ENCODE measurements around the gene ATP1A2.

The ATP1A2 gene

DNA sequence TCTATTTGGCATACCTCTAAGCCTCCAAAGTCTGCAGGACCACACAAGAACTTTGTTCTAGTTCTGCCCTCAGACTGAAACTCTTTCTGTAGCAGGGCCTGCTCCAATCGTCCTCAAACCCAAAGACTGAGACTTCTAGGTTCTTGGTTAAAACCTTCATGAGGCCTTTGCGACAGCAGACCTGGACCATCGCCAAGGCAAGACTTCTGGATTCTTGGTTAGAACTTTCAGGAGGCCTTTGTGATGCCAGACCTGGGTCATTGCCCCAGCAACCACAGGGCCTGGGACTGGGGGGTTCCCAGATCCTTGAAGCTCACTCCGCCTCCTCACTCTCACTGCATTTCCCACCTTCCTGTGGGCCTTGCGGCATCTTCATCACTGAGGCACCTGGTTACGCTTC lies 35.7 kb downstream of the ATP1A2 start, which contains the start of gene ATP1A4:
TSS of gene ATP1A4 (plus strand) at position 301 of the 400 bp plus-strand sequence. CDS start 438 bp downstream, outside the sequence.
- DNase-seq, result no peak

DNA sequence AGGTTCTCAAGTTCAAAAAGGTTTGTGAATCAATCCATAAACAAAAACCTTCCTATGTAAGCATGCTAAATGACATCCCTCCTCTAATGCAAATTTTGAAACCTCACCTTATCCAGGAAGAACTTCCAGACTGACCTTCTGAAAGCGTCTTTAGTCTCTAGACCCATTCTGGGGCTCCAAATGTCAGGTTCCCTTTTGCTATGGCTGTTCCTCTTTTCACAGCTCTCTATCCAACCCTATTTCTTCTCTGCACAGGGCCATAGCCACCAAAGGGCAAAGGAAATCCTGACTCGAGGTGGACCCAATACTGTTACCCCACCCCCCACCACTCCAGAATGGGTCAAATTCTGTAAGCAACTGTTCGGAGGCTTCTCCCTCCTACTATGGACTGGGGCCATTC lies 39.2 kb downstream of the ATP1A2 start:
- no peak for DNase-seq

DNA sequence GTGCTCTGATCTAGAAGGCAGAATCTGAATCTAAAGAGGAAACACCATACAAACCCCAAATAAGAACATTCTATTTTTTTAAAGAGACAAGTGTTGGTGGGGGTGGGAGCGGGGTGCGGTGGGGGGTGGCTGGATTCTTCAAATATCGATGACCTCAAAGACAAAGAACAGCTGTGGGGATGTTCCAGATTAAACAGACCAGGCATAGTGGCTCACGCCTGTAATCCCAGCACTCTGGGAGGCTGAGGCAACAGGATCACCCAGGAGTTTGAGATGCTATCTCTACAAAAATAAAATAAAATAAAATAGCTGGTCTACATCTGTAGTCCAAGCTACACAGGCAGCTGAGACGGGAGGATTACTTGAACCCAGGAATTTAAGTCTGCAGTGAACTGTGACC lies 40.8 kb downstream of the ATP1A2 start:
- DNase-seq, result no peak

DNA sequence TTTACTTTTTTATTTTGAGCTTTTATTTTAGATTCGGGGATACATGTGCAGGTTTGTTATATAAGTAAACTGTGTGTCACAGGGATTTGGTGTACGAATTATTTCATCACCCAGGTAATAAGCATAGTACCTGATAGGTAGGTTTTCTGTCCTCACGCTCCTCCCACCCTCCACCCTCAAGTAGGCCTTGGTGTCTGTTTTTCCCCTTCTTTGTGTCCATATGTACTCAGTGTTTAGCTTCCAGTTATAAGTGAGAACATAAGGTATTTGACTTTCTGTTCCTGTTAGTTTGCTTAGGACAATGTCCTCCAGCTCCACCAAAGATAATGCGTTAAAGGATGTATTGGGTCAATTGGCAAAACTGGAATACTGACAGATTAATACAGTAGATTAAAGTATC lies 41.6 kb downstream of the ATP1A2 start:
- no peak for DNase-seq

DNA sequence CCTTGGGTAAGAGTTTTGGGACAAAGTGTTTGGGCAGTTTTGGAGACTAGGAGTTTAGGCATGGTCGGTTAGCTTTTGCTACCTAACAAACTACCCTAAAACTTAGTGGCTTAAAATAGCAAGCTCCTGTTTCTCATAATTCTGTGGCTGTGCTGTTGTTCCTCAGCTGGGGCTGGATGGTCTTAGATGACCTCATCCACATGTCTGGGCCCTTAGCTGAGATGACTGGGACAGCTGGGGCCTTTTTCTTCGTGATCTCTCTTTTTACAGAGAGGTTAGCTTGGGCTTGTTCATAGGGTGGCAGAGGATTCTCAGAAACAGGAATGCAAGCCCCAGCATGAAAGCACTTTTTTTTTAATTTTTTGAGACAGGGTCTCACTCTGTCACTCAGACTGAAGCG lies 42.5 kb downstream of the ATP1A2 start:
- DNase-seq, result no peak

DNA sequence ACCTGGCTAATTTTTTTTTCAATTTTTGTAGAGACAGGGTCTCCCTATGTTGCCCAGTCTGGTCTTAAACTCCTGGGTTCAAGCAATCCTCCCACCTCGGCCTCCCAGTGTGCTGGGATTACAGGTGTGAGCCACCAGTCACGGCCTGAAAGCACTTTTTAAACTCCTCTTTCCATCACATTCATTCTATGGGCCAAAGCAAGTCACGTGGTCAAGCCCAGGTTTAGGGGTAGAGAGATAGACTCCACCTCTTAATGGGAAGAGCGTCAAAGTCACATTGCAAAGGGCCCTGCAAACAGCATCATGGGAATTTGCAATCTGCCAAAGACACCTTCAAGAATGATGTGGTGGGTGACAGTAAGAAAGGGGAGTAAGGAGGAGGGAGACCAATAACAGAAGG lies 43.0 kb downstream of the ATP1A2 start:
- DNase-seq, result no peak

DNA sequence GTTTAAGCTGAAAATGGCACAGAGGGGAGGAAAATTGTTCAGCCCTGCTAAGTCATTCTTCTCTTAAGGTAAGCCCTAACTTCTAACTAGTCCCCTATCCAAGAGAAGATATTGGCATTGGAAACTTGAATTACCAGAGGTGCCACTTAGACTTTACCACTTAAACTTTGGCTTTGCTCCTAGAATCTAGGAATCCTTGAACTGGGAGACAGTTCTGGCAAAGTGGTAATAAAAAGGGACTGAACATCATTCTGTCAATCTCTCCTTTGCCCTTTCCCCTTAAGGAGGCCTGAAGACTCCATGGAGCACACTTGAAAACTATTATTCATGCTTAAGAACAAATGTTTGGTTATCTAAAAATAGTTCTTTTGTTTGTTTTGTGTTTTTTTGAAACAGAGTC lies 44.3 kb downstream of the ATP1A2 start:
- DNase-seq, result no peak

DNA sequence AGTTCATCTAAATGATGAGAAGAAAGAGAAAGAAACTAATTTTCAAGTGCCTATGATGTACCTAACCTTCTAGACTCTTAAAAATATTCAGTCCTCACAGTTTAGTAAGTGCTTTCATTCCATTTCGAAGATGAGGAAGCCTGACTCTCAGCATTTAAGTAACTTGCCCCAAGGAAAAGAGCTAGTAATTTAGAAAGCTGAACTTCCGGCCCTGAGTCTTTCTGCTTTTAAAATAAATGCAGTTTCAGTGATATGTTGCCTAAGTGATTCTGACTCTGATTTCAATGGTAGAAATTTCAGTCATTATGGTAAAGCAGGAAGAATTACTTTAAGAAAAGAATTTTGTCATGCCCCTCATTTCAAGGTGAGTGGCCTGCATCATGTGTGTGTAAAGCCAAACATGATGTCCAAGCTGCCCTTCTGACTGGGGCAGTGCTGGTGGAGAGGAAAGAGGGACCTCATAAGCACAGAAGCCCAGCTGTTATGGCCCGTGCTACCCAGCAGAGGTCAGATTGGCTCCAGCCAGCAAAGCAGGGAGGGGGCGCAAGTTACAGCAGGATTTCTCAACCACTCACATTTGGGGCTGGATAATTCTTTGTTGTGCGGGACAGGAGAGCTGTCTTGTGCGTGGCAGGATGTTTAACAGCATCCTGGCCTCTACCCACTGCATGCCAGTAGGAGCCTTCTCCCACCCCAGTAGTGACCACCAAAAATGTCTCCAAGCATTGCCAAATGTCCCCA lies 46.6 kb downstream of the ATP1A2 start:
- no peak for DNase-seq

DNA sequence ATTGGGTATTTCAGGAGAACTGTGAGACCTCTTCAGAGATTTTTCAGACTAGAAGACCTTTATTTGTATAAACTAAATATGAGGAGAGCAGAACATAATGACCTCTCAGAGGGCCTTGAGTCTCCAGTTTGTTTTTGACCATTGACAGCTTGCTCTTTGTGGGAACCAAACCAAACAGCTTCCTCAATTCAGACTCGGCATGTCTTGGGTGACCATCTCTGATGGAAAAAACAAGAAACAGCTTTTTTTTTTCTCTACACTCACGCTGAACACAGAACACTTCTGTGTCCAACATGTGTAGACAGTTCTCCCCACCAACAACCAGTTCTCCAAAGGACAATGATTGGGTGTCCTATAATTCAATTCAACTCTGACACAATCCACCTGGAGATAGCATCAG lies 47.4 kb downstream of the ATP1A2 start:
- no peak for DNase-seq

DNA sequence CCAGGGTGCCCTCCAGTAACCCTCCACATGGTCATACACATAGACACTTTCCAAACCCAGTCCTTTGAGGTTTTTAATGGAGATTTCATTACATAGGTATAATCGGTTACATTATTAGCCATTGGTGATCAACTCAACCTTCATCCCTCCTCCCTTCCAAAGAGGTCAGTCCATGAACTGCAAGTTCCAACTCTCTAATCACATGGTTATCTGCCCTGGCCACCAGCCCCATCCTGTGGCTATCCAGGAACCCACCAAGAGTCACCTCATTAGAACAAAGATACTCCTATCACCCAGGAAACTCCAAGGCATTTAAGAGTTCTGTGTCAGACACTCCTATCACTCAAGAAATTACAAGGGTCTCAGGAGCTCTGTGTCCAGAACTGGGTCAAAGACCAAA lies 48.1 kb downstream of the ATP1A2 start:
- no peak for DNase-seq

DNA sequence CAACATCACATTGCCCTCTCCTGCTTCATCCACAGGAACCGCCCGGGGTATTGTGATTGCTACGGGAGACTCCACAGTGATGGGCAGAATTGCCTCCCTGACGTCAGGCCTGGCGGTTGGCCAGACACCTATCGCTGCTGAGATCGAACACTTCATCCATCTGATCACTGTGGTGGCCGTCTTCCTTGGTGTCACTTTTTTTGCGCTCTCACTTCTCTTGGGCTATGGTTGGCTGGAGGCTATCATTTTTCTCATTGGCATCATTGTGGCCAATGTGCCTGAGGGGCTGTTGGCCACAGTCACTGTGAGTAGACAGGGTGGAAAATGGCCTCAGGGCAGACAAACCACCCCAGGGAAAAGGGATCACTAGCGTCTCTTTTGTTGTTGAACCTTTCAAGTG lies 48.6 kb downstream of the ATP1A2 start:
- no peak for DNase-seq

DNA sequence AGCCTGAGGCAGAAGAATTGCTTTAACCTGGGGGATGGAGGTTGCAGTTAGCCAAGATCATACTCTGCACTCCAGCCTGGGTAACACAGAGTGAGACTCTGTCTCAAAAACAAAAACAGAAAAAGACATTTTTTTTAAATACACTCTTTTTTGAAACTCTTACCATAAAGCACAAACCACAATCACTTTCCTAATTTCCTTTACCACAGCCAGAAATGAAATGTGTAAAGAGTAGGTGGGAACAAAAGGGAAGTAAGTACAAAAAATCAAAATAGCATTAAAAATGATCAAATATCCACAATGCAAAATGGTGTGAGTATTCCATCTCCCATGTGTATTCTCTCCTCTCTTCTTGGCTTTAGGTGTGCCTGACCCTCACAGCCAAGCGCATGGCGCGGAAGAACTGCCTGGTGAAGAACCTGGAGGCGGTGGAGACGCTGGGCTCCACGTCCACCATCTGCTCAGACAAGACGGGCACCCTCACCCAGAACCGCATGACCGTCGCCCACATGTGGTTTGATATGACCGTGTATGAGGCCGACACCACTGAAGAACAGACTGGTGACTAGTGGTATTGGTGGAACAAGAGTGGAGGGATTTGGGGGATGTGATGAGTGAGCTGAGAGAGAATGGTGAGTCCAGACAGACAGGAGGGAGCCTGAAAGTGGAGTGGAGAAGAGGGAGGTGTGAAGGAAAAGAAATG lies 50.8 kb downstream of the ATP1A2 start:
- no peak for DNase-seq

DNA sequence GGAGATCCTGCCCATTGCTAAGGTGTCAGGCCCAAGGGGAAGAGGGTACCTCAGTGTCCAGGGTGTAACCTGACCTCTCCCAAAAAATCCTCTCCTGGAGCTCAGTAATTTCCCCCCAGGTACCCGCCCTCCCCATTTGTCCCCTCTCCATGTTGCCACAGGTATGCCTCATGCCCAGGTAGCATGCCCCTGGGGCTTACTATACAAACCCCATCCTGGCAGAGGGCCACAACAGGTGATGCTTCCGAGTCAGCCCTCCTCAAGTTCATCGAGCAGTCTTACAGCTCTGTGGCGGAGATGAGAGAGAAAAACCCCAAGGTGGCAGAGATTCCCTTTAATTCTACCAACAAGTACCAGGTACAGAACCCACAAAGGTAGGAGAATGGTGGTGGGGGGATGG lies 51.5 kb downstream of the ATP1A2 start:
- no peak for DNase-seq

DNA sequence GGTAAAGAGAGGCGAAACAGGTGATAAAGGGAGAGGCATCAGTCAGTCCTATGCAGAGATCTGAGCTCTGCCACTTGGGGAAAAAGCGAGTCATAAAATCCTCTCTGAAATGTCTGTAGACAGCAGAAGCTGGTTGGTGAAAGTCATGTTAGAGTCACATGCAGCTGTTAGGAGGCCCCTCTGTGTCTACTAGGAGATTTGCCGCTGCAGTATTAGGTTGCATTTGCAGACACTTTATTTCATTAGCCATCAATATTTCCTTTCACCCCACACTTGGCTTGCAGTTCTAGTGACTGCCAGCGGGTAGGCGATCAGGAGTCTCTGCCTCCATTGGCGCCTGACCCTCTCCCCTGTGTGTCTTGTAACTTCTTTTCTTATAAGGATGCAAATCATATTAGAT lies 52.0 kb downstream of the ATP1A2 start:
- DNase-seq, result no peak

DNA sequence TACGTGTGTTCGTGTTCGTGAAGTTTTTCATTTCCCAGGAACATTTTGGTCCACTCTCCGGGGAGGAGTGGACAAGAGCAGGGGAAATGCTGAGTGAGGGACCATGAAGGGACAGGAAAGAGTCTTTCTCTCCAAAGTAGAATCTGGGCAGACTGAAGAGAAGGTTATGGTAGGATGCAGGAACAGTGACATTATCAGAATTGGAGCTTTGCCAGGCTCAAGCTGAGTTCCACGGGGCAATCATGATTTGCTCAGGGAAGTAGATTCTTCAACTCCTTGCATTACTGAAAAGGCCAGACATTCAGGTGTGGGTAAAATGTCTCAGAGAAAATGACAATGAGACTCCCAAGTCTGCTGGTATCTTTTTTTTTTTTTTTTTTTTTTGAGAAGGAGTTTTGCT lies 52.5 kb downstream of the ATP1A2 start:
- no peak for DNase-seq

DNA sequence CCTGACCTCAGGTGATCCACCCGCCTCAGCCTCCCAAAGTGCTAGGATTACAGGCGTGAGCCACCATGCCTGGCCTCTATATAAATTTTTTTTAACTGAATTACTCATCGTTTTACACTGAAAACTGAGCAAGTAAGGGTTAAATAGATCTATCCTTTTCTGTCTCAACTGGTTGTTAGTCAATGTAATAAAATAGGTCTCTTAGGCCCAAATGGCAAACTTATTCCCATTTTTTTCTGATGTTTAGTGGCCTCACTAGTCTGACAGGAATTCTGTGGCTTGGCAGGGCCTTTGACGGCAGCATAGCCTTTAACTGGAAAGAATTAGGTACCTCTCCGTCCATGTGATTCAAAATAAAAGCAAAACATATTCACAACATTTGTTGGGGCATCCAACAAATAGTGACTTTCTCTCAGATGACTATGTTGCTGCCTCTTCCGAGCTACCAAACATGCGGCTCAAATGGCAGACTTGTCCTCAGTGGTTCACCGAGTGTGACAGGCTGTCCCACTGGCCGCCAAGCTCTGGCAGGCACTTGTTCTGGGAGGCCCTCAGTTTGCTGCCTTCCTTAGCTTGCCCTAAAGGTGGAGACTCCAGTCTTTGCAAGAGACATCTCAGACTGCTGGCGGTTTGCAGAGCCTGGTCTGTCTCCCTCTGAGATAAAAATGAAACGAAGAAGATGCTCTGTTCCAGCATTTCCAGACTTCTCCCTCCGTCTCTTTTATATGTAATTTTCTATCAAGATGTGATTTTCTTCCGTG lies 53.2 kb downstream of the ATP1A2 start:
- DNase-seq, result no peak

DNA sequence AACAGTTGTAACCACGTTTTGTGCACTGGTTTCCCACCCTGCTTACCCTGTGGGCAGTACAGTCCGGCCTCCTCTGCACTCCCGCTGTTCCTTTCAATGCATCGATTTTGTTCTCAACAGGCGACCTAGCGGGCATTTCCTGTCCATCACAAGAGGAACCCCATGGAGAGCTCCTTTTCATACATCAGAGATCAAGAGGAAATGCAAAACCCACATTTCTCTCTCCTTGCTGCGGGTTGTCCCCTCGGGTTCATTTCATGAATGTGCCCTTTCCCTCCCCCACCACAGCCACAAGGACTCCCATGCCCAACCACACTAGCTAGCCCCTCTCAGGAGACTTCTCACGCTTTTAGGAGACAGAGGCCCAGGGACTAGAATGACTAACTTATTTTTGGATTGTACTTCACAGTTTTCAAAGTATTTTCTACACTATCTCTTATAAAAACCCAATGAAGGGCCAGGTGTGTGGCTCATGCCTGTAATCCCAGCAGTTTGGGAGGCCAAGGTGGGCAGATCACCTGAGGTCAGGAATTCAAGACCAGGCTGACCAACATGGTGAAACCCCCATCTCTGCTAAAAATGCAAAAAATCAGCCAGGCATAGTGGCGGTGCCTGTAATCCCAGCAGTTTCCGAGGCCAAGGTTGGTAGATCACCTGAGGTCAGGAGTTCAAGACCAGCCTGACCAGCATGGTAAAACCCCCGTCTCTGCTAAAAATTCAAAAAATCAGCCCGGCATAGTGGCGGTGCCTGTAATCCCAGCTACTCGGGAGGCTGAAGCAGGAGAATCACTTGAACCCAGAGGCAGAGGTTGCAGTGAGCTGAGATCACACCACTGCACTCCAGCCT lies 54.2 kb downstream of the ATP1A2 start:
- DNase-seq, result no peak

DNA sequence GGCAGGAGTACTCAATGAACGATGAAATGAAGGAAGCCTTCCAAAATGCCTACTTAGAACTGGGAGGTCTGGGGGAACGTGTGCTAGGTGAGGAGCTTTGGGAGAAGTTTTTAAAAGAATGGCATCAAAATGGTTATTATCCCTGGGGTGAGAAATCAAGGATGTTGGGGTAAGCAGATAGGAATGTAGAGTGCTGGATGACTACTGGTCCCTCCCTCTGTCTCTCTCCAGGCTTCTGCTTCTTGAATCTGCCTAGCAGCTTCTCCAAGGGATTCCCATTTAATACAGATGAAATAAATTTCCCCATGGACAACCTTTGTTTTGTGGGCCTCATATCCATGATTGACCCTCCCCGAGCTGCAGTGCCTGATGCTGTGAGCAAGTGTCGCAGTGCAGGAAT lies 55.8 kb downstream of the ATP1A2 start:
- DNase-seq, result no peak

DNA sequence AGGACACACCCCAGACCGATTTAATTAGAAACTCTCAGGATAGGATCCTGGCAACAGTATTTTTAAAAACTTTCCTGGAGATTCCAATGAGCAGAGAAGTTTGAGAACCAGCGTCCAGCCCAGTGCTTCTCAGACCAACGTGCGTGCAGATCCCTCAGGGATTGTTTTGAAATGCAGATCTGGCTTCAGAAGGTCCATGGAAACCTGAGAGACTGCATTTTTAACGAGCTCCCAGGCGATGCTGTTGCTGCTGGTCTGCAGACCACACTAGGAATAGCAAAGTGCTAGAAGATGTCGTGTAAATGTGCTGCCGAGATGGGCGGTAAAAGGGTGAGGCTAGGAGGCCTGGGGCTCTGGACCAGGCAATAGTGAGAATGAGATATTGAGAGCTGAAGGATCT lies 56.4 kb downstream of the ATP1A2 start:
- no peak for DNase-seq

DNA sequence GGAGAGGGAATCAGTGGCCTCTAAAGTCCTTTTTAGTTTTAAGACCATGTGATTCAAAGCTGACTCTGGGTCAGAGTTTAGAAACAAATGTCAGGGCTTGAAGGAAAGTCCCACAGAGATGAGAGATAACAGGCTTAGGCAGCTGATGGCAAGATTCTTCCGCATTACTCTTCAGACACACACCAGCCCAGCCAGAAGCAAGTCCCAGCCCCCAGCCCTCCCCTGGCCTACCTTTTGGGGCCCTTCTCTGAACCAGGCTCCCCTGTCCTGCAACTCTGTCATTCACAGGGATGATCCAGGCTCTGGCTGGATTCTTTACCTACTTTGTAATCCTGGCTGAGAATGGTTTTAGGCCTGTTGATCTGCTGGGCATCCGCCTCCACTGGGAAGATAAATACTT lies 61.7 kb downstream of the ATP1A2 start:
- no peak for DNase-seq

DNA sequence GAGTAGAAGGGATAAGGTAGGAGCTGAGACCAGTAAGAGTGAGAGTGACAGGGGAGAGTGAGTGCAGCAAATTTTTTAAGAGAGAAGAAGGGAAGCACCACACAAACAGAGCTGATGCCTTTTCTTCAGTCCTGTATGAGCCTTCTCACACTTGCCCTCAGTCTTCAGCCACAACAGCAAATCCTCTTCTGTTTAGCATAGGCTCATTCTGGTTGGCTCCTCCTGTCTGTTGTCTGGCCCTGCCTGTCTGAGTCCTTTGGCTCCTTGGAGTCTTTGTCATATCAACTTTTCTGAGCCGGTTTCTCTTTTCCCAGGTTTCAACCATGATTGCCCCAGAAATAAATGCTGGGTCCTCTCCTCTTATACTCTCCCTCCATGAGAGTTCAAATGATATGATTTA lies 62.1 kb downstream of the ATP1A2 start:
- no peak for DNase-seq

DNA sequence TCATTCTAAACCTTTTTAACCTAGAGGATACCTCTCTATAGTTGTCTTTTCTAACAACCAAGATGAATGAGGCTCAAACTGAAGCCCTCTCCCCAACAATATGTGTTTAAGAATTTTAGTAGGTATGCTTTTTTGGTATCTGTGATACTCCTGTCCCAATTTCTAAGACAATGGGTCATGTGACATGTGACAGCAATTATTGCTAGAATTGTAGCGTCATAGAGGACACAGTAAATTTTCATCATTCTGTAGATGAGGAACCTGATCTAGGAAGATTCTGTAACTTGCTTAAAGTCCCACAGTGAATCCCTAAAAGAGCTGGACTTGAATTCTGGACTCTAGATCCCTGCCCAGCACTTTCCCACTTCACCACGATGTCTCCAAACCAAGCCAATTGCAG lies 63.2 kb downstream of the ATP1A2 start:
- DNase-seq, result no peak

DNA sequence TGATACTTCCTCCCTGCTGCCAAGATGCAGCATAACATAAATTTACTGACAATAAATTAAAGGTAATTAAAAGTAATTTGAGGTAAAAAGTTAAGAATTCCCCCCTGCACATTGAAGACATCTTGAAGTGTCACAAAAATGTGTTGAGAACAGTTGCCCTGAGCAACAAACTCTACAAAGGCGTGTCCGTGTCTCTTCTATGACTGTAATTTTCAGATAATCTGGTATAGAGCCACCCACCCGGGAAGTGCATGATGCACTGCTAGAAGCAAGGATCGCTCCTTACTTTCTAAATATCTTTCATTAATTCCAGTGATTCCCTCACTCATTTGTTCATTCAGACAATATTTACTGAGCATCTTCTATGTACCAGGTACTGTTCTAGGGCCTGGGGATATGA lies 63.8 kb downstream of the ATP1A2 start:
- DNase-seq, result no peak

All from stimulated activated CD4-positive, alpha-beta T cell treated with anti-CD3 and anti-CD28 coated beads, Interleukin-12 subunit alpha, Interleukin-12 subunit beta, amount 100 ng/mL, for 4 hours (primary cell).